Immature natural killer cell (primary cell): ENCODE data around the gene TEKTIP1. TPM values are rescaled to one million over a fixed set of nuclear protein-coding genes. Genes with fewer than 3 reads are reported as not detected.
A peak's percentile ranks its signal among the peaks of the same experiment; 100 is the strongest.

ENCODE experiments used
- DNase-seq, 3 donors: peaks; one replicate each; pipeline ENCODE4 v3.0.0; 2022; ENCODE audit warnings: mixed read lengths in 1 of 3
- H3K27ac Mint-ChIP-seq, 6 donors: one replicate each; pipeline ENCODE4 v1.8.0; 2020; ENCODE audit warnings: mixed read lengths in 6 of 6, mild to moderate bottlenecking in 5 of 6, inconsistent platforms in 4 of 6, moderate library complexity in 3 of 6
- H3K27me3 Mint-ChIP-seq, 3 donors: one replicate each; pipeline ENCODE4 v1.8.0; 2020 to 2021; ENCODE audit warnings: low read depth in 3 of 3, mild to moderate bottlenecking in 3 of 3, mixed read lengths in 3 of 3, moderate library complexity in 3 of 3, inconsistent platforms in 1 of 3
- H3K36me3 Mint-ChIP-seq, 3 donors: one replicate each; pipeline ENCODE4 v1.8.0; 2020; ENCODE audit warnings: mixed read lengths in 3 of 3, inconsistent platforms in 2 of 3, mild to moderate bottlenecking in 2 of 3
- H3K4me1 Mint-ChIP-seq, 2 donors: one replicate each; pipeline ENCODE4 v1.8.0; 2020; ENCODE audit warnings: inconsistent platforms in 2 of 2, mild to moderate bottlenecking in 2 of 2, mixed read lengths in 2 of 2, moderate library complexity in 1 of 2
- H3K4me3 Mint-ChIP-seq, 5 donors: one replicate each; pipeline ENCODE4 v1.8.0; 2020; ENCODE audit warnings: mild to moderate bottlenecking in 5 of 5, mixed read lengths in 5 of 5, inconsistent platforms in 3 of 5, moderate library complexity in 3 of 5
- H3K9me3 Mint-ChIP-seq, 6 donors: one replicate each; pipeline ENCODE4 v1.8.0; 2020; ENCODE audit warnings: mild to moderate bottlenecking in 6 of 6, mixed read lengths in 6 of 6, inconsistent platforms in 4 of 6, moderate library complexity in 3 of 6
- polyA plus RNA-seq, 3 donors: library from polyadenylated mRNA; unstranded; fragments of 300-500 nt; fragmentation: Illumina TruSeq; gene quantifications; one replicate each; pipeline ENCODE4 v1.2.3, GENCODE V29; 2021

Gene TEKTIP1
- polyA plus RNA-seq, 3 donors from 2014 or later = not detected

GRCh38 chr19:3586707-3587346 lies 47.9 kb downstream of the TEKTIP1 start:
- DNase-seq = no peak
- Mint-ChIP-seq H3K9me3 (no peaks in the 10 kb centered on the region), H3K27me3 (peaks cover 1 to 2% (median 2%) of the 10 kb centered on the region in 3 donors), H3K4me3 (no peak overlapping the region), H3K27ac (no peak overlapping the region), H3K36me3 (no peaks in the 10 kb centered on the region), H3K4me1 (peaks cover 0 to 2% of the 10 kb centered on the region in 2 donors)

GRCh38 chr19:3589439-3589838 lies 50.5 kb downstream of the TEKTIP1 start:
- H3K27me3 Mint-ChIP-seq = peaks cover 0 to 2% (median 1%) of the 10 kb centered on the region in 3 donors
- H3K27ac Mint-ChIP-seq = no peak overlapping the region
- no peaks in the 10 kb centered on the region for H3K36me3 Mint-ChIP-seq
- no peak overlapping the region for H3K4me3 Mint-ChIP-seq
- no peak for DNase-seq
- H3K9me3 Mint-ChIP-seq = no peaks in the 10 kb centered on the region
- peaks cover 0 to 2% of the 10 kb centered on the region in 2 donors for H3K4me1 Mint-ChIP-seq

DNA sequence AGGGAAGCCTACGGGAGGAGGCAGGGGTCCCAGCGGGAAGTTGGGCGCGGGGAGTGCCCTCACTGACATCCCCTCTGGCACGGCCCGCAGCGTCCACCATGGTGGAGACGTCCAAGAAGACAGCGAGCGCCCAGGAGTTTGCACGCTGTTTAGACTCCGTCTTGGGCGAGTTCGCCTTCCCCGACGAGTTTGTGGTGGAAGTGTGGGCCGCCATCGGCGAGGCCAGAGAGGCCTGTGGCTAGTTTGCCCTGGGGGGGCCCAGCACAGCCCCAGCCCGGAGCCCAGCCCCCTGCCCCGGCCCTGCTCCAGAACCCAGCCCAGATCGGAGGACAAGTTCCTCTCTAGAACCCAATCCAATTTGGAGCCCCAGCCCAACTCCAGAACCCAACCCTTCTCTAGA lies 51.0 kb downstream of the TEKTIP1 start:
- peaks cover 0 to 2% of the 10 kb centered on the region in 2 donors for H3K4me1 Mint-ChIP-seq
- H3K4me3 Mint-ChIP-seq = no peak overlapping the region
- DNase-seq = no peak
- no peaks in the 10 kb centered on the region for H3K36me3 Mint-ChIP-seq
- H3K9me3 Mint-ChIP-seq = no peaks in the 10 kb centered on the region
- H3K27me3 Mint-ChIP-seq = peaks cover 0 to 2% (median 1%) of the 10 kb centered on the region in 3 donors
- H3K27ac Mint-ChIP-seq = no peak overlapping the region

GRCh38 chr19:3590991-3591659 lies 52.2 kb downstream of the TEKTIP1 start:
- Mint-ChIP-seq H3K36me3 (no peaks in the 10 kb centered on the region), H3K27me3 (peaks cover 0 to 2% (median 1%) of the 10 kb centered on the region in 3 donors), H3K9me3 (no peaks in the 10 kb centered on the region), H3K4me3 (no peak overlapping the region), H3K4me1 (peaks cover 0 to 2% of the 10 kb centered on the region in 2 donors), H3K27ac (peak overlapping the region in 1 of 6 donors; percentile 19)
- DNase-seq = no peak

DNA sequence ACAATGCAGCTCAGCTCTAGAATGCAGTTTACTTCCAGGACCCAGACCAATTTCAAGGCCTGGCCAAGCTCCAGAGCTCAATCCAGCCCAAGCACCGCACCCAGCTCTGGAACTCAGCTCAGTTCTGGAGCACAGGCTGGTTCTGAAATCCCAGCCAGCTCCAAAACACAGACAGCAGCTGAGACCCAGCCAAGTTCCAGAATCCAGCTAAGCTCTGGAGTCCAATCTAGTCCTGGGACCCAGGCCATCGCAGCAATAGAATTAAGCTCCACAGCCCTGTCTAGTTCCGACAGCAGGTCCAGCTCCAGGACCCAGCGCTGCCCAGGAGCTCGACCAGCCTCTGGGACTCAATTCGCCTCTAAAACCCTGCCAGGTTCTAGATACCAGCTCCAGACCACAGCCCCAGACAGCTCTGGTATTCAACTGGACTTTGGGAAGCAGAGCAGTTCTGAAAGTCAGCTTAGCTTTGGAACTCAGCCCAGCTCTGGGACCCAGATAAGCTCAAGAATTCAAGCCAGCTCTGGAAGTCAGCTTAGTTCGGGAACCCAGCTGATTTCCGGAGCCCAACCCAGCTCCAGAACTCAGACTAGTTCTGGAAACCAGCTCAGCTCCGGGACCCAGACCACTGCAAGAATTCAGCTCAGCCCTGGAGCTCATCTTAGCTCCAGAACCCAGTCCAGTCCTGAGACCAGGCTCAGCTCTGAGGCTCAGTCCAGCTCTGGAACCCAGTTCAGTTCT lies 53.1 kb downstream of the TEKTIP1 start:
- Mint-ChIP-seq H3K4me3 (no peak overlapping the region), H3K27me3 (no peaks in the 10 kb centered on the region), H3K9me3 (no peaks in the 10 kb centered on the region), H3K4me1 (no peaks in the 10 kb centered on the region), H3K27ac (no peak overlapping the region), H3K36me3 (no peaks in the 10 kb centered on the region)
- DNase-seq = no peak

GRCh38 chr19:3593156-3593555 lies 54.2 kb downstream of the TEKTIP1 start:
- Mint-ChIP-seq H3K36me3 (no peaks in the 10 kb centered on the region), H3K27ac (no peak overlapping the region), H3K9me3 (no peaks in the 10 kb centered on the region), H3K4me1 (no peaks in the 10 kb centered on the region), H3K27me3 (no peaks in the 10 kb centered on the region), H3K4me3 (no peak overlapping the region)
- DNase-seq = no peak

Other genes starting within 250 kb of the TEKTIP1 start
- 10 to 100 TPM in 1 of 3 donors, 1 to 10 TPM in 1, not detected in 1; 2.8 to 13.3 TPM for gene NFIC, start 172.6 kb upstream of the TEKTIP1 start, polyA plus RNA-seq
- gene SMIM24, start 58.6 kb upstream of the TEKTIP1 start, polyA plus RNA-seq = 1 to 10 TPM in 2 of 3 donors, not detected in 1; 1.5 to 2.1 TPM
- not detected for gene SMIM44, start 55.7 kb upstream of the TEKTIP1 start, polyA plus RNA-seq
- gene DOHH, start 38.5 kb upstream of the TEKTIP1 start, polyA plus RNA-seq = 10 to 100 TPM in 1 of 3 donors, 1 to 10 TPM in 2; 6.8 to 18.4 (median 9.1) TPM
- gene FZR1, start 32.9 kb upstream of the TEKTIP1 start, polyA plus RNA-seq = 10 to 100 TPM in 1 of 3 donors, 1 to 10 TPM in 2; 6.8 to 14.2 (median 9.7) TPM
- gene MFSD12, start 18.4 kb downstream of the TEKTIP1 start, polyA plus RNA-seq = 10 to 100 TPM; 17.1 to 26.9 (median 25.6) TPM
- gene HMG20B, start 33.8 kb downstream of the TEKTIP1 start, polyA plus RNA-seq = 10 to 100 TPM; 42.9 to 74.8 (median 60.1) TPM
- under 1 TPM in 2 of 3 donors, not detected in 1; 0.04 to 0.95 TPM for gene GIPC3, start 46.3 kb downstream of the TEKTIP1 start, polyA plus RNA-seq
- 1 to 10 TPM; 3.1 to 9.5 (median 3.1) TPM for gene TBXA2R, start 67.7 kb downstream of the TEKTIP1 start, polyA plus RNA-seq
- gene CACTIN, start 87.6 kb downstream of the TEKTIP1 start, polyA plus RNA-seq = 10 to 100 TPM in 1 of 3 donors, 1 to 10 TPM in 2; 1.4 to 18.0 (median 5.6) TPM
- gene PIP5K1C, start 161.3 kb downstream of the TEKTIP1 start, polyA plus RNA-seq = 10 to 100 TPM in 1 of 3 donors, 1 to 10 TPM in 1, not detected in 1; 4.3 to 25.7 TPM
- under 1 TPM in 1 of 3 donors, not detected in 2; 0.34 TPM for gene TJP3, start 169.2 kb downstream of the TEKTIP1 start, polyA plus RNA-seq
- 10 to 100 TPM; 24.2 to 32.4 (median 31.2) TPM for gene APBA3, start 222.5 kb downstream of the TEKTIP1 start, polyA plus RNA-seq
- gene MRPL54, start 223.5 kb downstream of the TEKTIP1 start, polyA plus RNA-seq = 100 to 1,000 TPM; 116 to 167 (median 122) TPM
- not detected for gene RAX2, start 233.1 kb downstream of the TEKTIP1 start, polyA plus RNA-seq
- gene MATK, start 247.2 kb downstream of the TEKTIP1 start, polyA plus RNA-seq = 100 to 1,000 TPM; 326 to 436 (median 418) TPM